K562 (cell line): ENCODE measurements around the gene WDCP. TPM values are rescaled to one million over a fixed set of nuclear protein-coding genes. Genes with fewer than 3 reads are reported as not detected.

Experiments used
- ATAC-seq: fragments of 200-7000 bp; cut with Tn5 transposase; 3 replicates; pipeline ENCODE4 v1.9.1; 2020; ENCODE audit warnings: moderate library complexity
- BruUV-seq: library from RNA; stranded (reverse); fragments of 400-500 nt; replicated peaks from 2 replicates; lab custom pipeline; 2021; lab: Mats Ljungman, UMichigan
- CTCF ChIA-PET: fragments of 300-600 bp; formaldehyde crosslinking; extraction: SDS; loops from one replicate; lab custom pipeline; 2021; ENCODE audit warnings: low intra/inter-chr PET ratio; lab: Yijun Ruan, JAX
- POLR2A ChIA-PET: fragments of 300-600, 350-650 bp; sonication (Branson Sonifier 250); formaldehyde crosslinking; extraction: SDS; loops from one replicate; lab custom pipeline; 2021; ENCODE audit warnings: antibody characterized with exemption, inconsistent platforms; lab: Yijun Ruan, JAX
- DNase-seq, 4 experiments: peaks; one replicate each; pipeline versions ENCODE4 v3.0.0 to v3.0.0-alpha.2; 2011 to 2018; ENCODE audit warnings: low spot score in 3 of 4, mixed read lengths in 3 of 4; ENCODE audit errors: extremely low read depth in 1 of 4
- FAIRE-seq: peaks from 2 replicates; lab custom pipeline; 2011; peaks lifted over from hg19 to GRCh38; lab: Jason Lieb, UNC
- H2AFZ ChIP-seq: 2 replicates; pipeline ENCODE4 v1.6.0; 2011; ENCODE audit warnings: low read depth, low read length, control low read depth, inconsistent platforms
- H3K27ac ChIP-seq: fragments of 200-600 bp; 3 replicates; pipeline ENCODE4 v1.8.0; 2011; ENCODE audit warnings: low read depth, mild to moderate bottlenecking, control low read depth, inconsistent platforms, low read length, moderate library complexity, mixed read lengths; ENCODE audit errors: extremely low read depth
- H3K27me3 ChIP-seq, 2 experiments: fragments of 300-600 bp in 1 of 2; 2 replicates in 1 of 2; 3 replicates in 1 of 2; pipeline versions ENCODE4 v1.6.0 to v1.8.0; 2011; ENCODE audit warnings: inconsistent platforms in 2 of 2, low read length in 2 of 2, mild to moderate bottlenecking in 1 of 2, mixed read lengths in 1 of 2, moderate library complexity in 1 of 2; ENCODE audit not compliant: control insufficient read depth in 2 of 2, insufficient read depth in 2 of 2
- H3K36me3 ChIP-seq: fragments of 300-600 bp; 3 replicates; pipeline ENCODE4 v1.8.0; 2011; ENCODE audit warnings: mild to moderate bottlenecking, low read length, inconsistent platforms; ENCODE audit not compliant: control insufficient read depth, insufficient read depth
- H3K4me1 ChIP-seq, 2 experiments: fragments of 200-600 bp in 1 of 2; replicated peaks in 1 of 2; 2 replicates in 1 of 2; 3 replicates in 1 of 2; pipeline versions ENCODE4 v1.5.1 to v1.8.0; 2011; ENCODE audit warnings: inconsistent platforms in 2 of 2, low read length in 2 of 2, mild to moderate bottlenecking in 1 of 2, mixed read lengths in 1 of 2, moderate library complexity in 1 of 2; ENCODE audit not compliant: control insufficient read depth in 2 of 2, insufficient read depth in 2 of 2
- H3K4me2 ChIP-seq: 2 replicates; pipeline ENCODE4 v1.6.1; 2011; ENCODE audit warnings: low read length, control low read depth, inconsistent platforms, mixed read lengths; ENCODE audit not compliant: insufficient read depth
- H3K4me3 ChIP-seq: fragments of 200-600 bp; sonication (generic), shearing (Covaris generic); 2 replicates; pipeline ENCODE4 v1.5.1; 2016; ENCODE audit warnings: control low read depth, inconsistent platforms
- H3K79me2 ChIP-seq: fragments of 200-600 bp; 3 replicates; pipeline ENCODE4 v1.8.0; 2011; ENCODE audit warnings: low read length, inconsistent platforms; ENCODE audit not compliant: control insufficient read depth, insufficient read depth
- H3K9ac ChIP-seq, 2 experiments: 2 replicates each; pipeline versions ENCODE4 v1.6.0 to v1.6.1; 2011; ENCODE audit warnings: low read depth in 2 of 2, low read length in 2 of 2, control low read depth in 1 of 2, inconsistent platforms in 1 of 2, mild to moderate bottlenecking in 1 of 2, mixed read lengths in 1 of 2; ENCODE audit not compliant: insufficient read depth in 1 of 2
- H3K9me1 ChIP-seq: one replicate; pipeline ENCODE4 v1.6.0; 2011; ENCODE audit warnings: inconsistent platforms, mild to moderate bottlenecking, low read length, moderate library complexity; ENCODE audit not compliant: control insufficient read depth, insufficient read depth
- H3K9me3 ChIP-seq: replicated peaks from 2 replicates; pipeline ENCODE4 v1.5.1; 2011; ENCODE audit warnings: low read depth, low read length, inconsistent platforms; ENCODE audit not compliant: control insufficient read depth, insufficient read depth
- H4K20me1 ChIP-seq: replicated peaks from 2 replicates; pipeline ENCODE4 v1.6.1; 2011; ENCODE audit warnings: low read length, inconsistent platforms, mixed read lengths; ENCODE audit not compliant: control insufficient read depth, insufficient read depth
- KDM5B ChIP-seq: fragments of 200-600 bp; sonication (generic); IDR thresholded peaks from 2 replicates; pipeline ENCODE4 v1.6.1; 2012; ENCODE audit warnings: low read depth, mild to moderate bottlenecking, moderate library complexity, low read length, control low read depth, inconsistent platforms; ENCODE audit not compliant: insufficient replicate concordance
- WGBS: fragments of 100-300 bp; shearing (Covaris generic); methylation state at CpG from one replicate; pipeline ENCODE4 v1.1.6; 2016; ENCODE audit warnings: low coverage, mixed read lengths; ENCODE audit not compliant: insufficient coverage; ENCODE audit errors: missing lambda C conversion rate; 5-methylcytosine and 5-hydroxymethylcytosine counted together
- in situ Hi-C: fragments of 300-500 bp; cut with MboI; formaldehyde crosslinking; loops from 4 replicates; pipeline ENCODE4 v1.15.0; 2018; ENCODE audit warnings: inconsistent platforms, mixed read lengths
- intact Hi-C: fragments of 100-400 bp; cut with micrococcal nuclease; formaldehyde crosslinking; loops from 2 replicates; pipeline ENCODE4 v1.14.2; 2022
- polyA plus RNA-seq, 8 experiments: library from polyadenylated mRNA; depleted of rRNA in 4 of 8; stranded (reverse) in 5 of 8; unstranded in 3 of 8; fragments of >200 nt; fragmentation: Nextera tagmentation in 2 of 8; fragmentation: Illumina TruSeq in 1 of 8; extraction: Ambion mirVana in 2 of 8; extraction: Trizol in 1 of 8; gene quantifications; 2 replicates each; pipeline versions ENCODE4 v1.2.1 to v1.2.3, GENCODE V29; 2011 to 2014; ENCODE audit warnings: inconsistent platforms in 1 of 8, missing spikeins in 1 of 8
- total RNA-seq, 7 experiments: library from RNA; depleted of rRNA in 6 of 7; stranded (reverse); fragments of >200 nt in 6 of 7; fragmentation: Illumina TruSeq in 2 of 7; extraction: Trizol in 2 of 7; gene quantifications; 2 replicates each; pipeline versions ENCODE4 v1.2.1 to v1.2.3, GENCODE V29; 2011 to 2021; ENCODE audit warnings: low replicate concordance in 1 of 7
- TF ChIP-seq, protein P1 (sequence below), 2 experiments: fragments of 450-650 bp; IDR thresholded peaks; 2 replicates each; pipeline ENCODE4 v1.6.1; 2016; ENCODE audit warnings: mild to moderate bottlenecking in 2 of 2, borderline replicate concordance in 1 of 2, low read depth in 1 of 2, moderate library complexity in 1 of 2

The WDCP gene
- total and polyA plus RNA-seq, 9 of the 15 experiments (the other 6 are each of a cell fraction or from before 2014, with no cell fraction given), result 10.1 to 41.4 (median 21.8) TPM

DNA sequence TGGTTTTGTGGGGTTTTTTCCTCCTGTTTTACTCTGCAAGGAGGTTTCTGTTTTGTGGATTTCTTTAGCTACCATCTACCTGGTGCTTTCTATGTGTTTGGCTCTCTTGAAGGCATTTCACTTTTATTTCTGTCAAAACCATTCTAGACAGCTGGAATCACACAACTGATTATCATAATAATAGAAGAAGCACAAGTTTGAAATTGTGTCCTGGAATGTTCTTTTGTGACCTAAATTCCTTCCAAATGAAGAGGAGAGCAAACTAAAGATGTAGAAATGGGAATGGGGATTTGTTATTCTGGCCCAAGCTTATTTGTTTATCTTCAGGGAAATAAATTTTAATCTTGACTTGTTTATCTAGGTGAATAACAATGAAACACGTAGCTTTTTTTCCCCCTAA lies 54.3 kb downstream of the WDCP start:
- BruUV-seq, result no TSS peak
- intact Hi-C loops (no loop called here), in situ Hi-C loops (no loop called here)
- DNase-seq (no peak), FAIRE-seq (no peak), ATAC-seq (no peak)
- WGBS, result 45% methylated on average over 1 of the region's 1 CpG
- H3K4me3 ChIP-seq, result no peak overlapping the region
- ChIA-PET POLR2A (interaction anchor here (1.4 kb wide), 1 partner anchor 169 kb away, joined by 3 read pairs; no protein-coding TSS in a partner anchor), CTCF (no interaction called here)
- H3K9me3 ChIP-seq, result no peaks in the 10 kb centered on the region
- H3K4me2 ChIP-seq, result no peak overlapping the region
- TF ChIP-seq, protein P1, sequence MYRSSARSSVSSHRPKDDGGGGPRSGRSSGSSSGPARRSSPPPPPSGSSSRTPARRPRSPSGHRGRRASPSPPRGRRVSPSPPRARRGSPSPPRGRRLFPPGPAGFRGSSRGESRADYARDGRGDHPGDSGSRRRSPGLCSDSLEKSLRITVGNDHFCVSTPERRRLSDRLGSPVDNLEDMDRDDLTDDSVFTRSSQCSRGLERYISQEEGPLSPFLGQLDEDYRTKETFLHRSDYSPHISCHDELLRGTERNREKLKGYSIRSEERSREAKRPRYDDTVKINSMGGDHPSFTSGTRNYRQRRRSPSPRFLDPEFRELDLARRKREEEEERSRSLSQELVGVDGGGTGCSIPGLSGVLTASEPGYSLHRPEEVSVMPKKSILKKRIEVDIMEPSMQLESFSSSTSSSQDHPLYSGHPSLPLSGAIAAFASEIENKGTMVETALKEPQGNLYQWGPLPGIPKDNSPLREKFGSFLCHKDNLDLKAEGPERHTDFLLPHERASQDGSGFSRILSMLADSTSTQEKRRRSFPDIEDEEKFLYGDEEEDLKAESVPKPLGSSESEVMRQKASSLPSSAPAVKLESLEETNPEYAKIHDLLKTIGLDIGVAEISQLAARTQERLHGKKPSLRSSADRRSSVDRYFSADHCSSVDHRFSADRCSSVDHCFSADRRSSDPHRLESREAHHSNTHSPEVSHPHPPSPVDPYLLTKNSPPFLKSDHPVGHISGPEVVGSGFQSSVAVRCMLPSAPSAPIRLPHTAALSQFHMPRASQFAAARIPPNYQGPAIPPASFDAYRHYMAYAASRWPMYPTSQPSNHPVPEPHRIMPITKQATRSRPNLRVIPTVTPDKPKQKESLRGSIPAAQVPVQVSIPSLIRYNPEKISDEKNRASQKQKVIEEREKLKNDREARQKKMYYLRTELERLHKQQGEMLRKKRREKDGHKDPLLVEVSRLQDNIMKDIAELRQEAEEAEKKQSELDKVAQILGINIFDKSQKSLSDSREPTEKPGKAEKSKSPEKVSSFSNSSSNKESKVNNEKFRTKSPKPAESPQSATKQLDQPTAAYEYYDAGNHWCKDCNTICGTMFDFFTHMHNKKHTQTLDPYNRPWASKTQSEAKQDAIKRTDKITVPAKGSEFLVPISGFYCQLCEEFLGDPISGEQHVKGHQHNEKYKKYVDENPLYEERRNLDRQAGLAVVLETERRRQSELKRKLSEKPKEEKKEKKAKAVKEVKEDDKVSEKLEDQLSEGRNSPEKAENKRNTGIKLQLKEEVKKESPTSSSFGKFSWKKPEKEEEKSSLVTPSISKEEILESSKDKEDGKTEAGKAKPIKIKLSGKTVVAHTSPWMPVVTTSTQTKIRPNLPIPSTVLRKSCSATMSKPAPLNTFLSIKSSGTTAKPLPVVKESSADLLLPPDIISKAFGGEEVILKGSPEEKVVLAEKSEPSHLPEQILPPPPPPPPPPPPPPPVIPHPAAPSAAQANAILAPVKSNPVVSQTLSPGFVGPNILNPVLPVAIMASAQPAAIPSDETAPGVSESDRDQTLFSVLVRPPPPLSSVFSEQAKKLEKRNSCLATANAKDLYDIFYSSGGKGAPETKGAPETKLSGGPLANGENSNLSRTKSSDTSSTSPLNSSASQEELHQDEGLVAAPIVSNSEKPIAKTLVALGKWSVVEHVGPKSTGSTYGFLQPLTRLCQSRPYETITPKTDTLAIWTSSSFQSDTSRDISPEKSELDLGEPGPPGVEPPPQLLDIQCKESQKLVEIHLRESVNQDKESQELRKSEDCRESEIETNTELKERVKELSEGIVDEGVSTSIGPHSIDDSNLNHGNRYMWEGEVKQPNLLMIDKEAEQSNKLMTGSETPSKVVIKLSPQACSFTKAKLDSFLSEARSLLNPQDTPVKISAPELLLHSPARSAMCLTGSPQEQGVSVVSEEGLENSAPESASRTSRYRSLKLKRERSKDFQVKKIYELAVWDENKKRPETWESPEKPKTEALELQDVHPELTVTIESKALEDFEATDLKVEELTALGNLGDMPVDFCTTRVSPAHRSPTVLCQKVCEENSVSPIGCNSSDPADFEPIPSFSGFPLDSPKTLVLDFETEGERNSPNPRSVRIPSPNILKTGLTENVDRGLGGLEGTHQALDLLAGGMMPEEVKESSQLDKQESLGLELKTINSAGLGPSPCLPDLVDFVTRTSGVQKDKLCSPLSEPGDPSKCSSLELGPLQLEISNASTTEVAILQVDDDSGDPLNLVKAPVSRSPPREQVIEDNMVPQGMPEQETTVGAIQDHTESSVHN (IDR thresholded peaks at IDR 0.05; ENCODE audit: borderline replicate concordance in 1 of 2, low read depth in 1 of 2), result no peak
- TF ChIP-seq KDM5B, result no peak
- no peaks in the 10 kb centered on the region for H3K79me2 ChIP-seq
- no peaks in the 10 kb centered on the region for H4K20me1 ChIP-seq
- no peaks in the 10 kb centered on the region for H3K9me1 ChIP-seq
- H3K27ac ChIP-seq, result no peak overlapping the region
- no peak overlapping the region for H2AFZ ChIP-seq
- H3K36me3 ChIP-seq, result peaks cover 20% of the 10 kb centered on the region
- no peaks in the 10 kb centered on the region for H3K27me3 ChIP-seq
- H3K4me1 ChIP-seq, result no peaks in the 10 kb centered on the region
- H3K9ac ChIP-seq, result no peak overlapping the region
